Peyer's patch (tissue), 4 donors: ENCODE results near the gene PSMB11. TPM values are rescaled to one million over a fixed set of nuclear protein-coding genes. Genes with fewer than 3 reads are reported as not detected.

Source experiments
- DNase-seq, 3 donors: peaks; one replicate each; pipeline ENCODE4 v3.0.0-alpha.2; 2017 to 2019
- H3K27ac ChIP-seq, 4 donors: fragments of 200-600 bp; sonication (generic); one replicate each; pipeline ENCODE4 v1.5.1; 2016 to 2019
- H3K27me3 ChIP-seq, 2 donors: fragments of 200-600 bp; sonication (generic); one replicate each; pipeline ENCODE4 v1.5.1; 2019
- H3K36me3 ChIP-seq, 3 donors: fragments of 200-600 bp; sonication (generic); one replicate each; pipeline ENCODE4 v1.5.1; 2016 to 2019
- H3K4me1 ChIP-seq, 4 donors: fragments of 200-600 bp; sonication (generic); one replicate each; pipeline ENCODE4 v1.5.1; 2016 to 2019
- H3K4me3 ChIP-seq, 4 donors: fragments of 200-600 bp; sonication (generic); 1 replicate in 3 of 4; 2 replicates in 1 of 4; pipeline ENCODE4 v1.5.1; 2016 to 2019; ENCODE audit warnings: mild to moderate bottlenecking in 1 of 4
- H3K9me3 ChIP-seq, 4 donors: fragments of 200-600 bp; sonication (generic); one replicate each; pipeline ENCODE4 v1.5.1; 2016 to 2019; ENCODE audit warnings: mild to moderate bottlenecking in 1 of 4
- CTCF ChIP-seq, 6 experiments: fragments of 450-650 bp in 4 of 6; fragments of 200-600 bp in 2 of 6; sonication (generic) in 1 of 6; IDR thresholded peaks; one replicate each; pipeline ENCODE4 v1.5.1; 2017 to 2019; ENCODE audit warnings: antibody characterized with exemption in 6 of 6, mild to moderate bottlenecking in 3 of 6, moderate library complexity in 1 of 6
- POLR2A ChIP-seq, 2 donors: fragments of 450-650 bp; IDR thresholded peaks; one replicate each; pipeline ENCODE4 v1.5.1; 2017; ENCODE audit warnings: antibody characterized with exemption in 2 of 2, mild to moderate bottlenecking in 2 of 2, moderate library complexity in 2 of 2
- total RNA-seq, 4 donors: library from RNA; depleted of rRNA; stranded (reverse); fragments of >200 nt; gene quantifications; one replicate each; pipeline ENCODE4 v1.1.0, GENCODE V29; 2016

Gene PSMB11
- total RNA-seq, 4 donors from 2014 or later, result not detected

- peak overlapping the region; percentile 85 to 95 (median 91) for H3K27ac ChIP-seq
- no peak for DNase-seq
- H3K4me3 ChIP-seq, result peak overlapping the region; percentile 66 to 86 (median 76)
- no peaks in the 10 kb centered on the region for H3K9me3 ChIP-seq
- peaks cover 0 to 17% (median 2%) of the 10 kb centered on the region in 4 donors for H3K4me1 ChIP-seq
- no peak for TF ChIP-seq CTCF (IDR thresholded peaks at IDR 0.05)
- TF ChIP-seq POLR2A (IDR thresholded peaks at IDR 0.05), result no peak
- H3K36me3 ChIP-seq, result peaks cover 0 to 38% (median 0%) of the 10 kb centered on the region in 3 donors
- H3K27me3 ChIP-seq, result no peaks in the 10 kb centered on the region
Observed at GRCh38 chr14:23033801-23034497, 8.1 kb upstream of the PSMB11 start.

- Histone ChIP-seq H3K4me3 (peak within 1 kb of the TSS; percentile 66 to 86 (median 76)), H3K9me3 (no peaks in the 10 kb centered on the region), H3K27ac (peak within 1 kb of the TSS; percentile 85 to 95 (median 91)), H3K36me3 (peaks cover 0 to 31% (median 0%) of the 10 kb centered on the region in 3 donors), H3K4me1 (peaks cover 0 to 17% (median 2%) of the 10 kb centered on the region in 4 donors), H3K27me3 (no peaks in the 10 kb centered on the region)
- DNase-seq, result peak; percentile 84 to 96 (median 85)
- TF ChIP-seq CTCF (IDR thresholded peaks at IDR 0.05) (peak in 1 of 6 experiments; percentile 40), POLR2A (IDR thresholded peaks at IDR 0.05) (peak; percentile 19 to 25)
Observed at GRCh38 chr14:23034498-23035302, 7.3 kb upstream of the PSMB11 start, which contains the start of gene PSMB5. Gene PSMB5 (minus strand): TSS chr14:23034900. CDS start chr14:23034881, 19 bp downstream.

- peaks cover 0 to 17% (median 2%) of the 10 kb centered on the region in 4 donors for H3K4me1 ChIP-seq
- TF ChIP-seq POLR2A (IDR thresholded peaks at IDR 0.05) (no peak), CTCF (IDR thresholded peaks at IDR 0.05) (peak in 2 of 6 experiments; percentile 32 to 34)
- H3K27ac ChIP-seq, result peak overlapping the region; percentile 85 to 95 (median 91)
- DNase-seq, result no peak
- no peaks in the 10 kb centered on the region for H3K9me3 ChIP-seq
- H3K4me3 ChIP-seq, result peak overlapping the region in 3 of 4 donors; percentile 66 to 86 (median 74)
- H3K27me3 ChIP-seq, result no peaks in the 10 kb centered on the region
- peaks cover 0 to 28% (median 0%) of the 10 kb centered on the region in 3 donors for H3K36me3 ChIP-seq
Observed at GRCh38 chr14:23035303-23036144, 6.5 kb upstream of the PSMB11 start.

- TF ChIP-seq CTCF (IDR thresholded peaks at IDR 0.05) (no peak), POLR2A (IDR thresholded peaks at IDR 0.05) (no peak)
- no peaks in the 10 kb centered on the region for H3K27me3 ChIP-seq
- DNase-seq, result no peak
- H3K4me1 ChIP-seq, result peaks cover 0 to 4% (median 2%) of the 10 kb centered on the region in 4 donors
- H3K36me3 ChIP-seq, result no peaks in the 10 kb centered on the region
- H3K9me3 ChIP-seq, result no peaks in the 10 kb centered on the region
- H3K27ac ChIP-seq, result no peak overlapping the region
- H3K4me3 ChIP-seq, result no peak overlapping the region
Observed at GRCh38 chr14:23040100-23040499, 1.9 kb upstream of the PSMB11 start.

GRCh38 chr14:23041729-23042128, 283 bp upstream of the PSMB11 start:
- H3K27me3 ChIP-seq, result no peaks in the 10 kb centered on the region
- no peaks in the 10 kb centered on the region for H3K9me3 ChIP-seq
- no peak for DNase-seq
- H3K36me3 ChIP-seq, result no peaks in the 10 kb centered on the region
- peaks cover 0 to 7% (median 0%) of the 10 kb centered on the region in 4 donors for H3K4me1 ChIP-seq
- TF ChIP-seq CTCF (IDR thresholded peaks at IDR 0.05), result no peak
- TF ChIP-seq POLR2A (IDR thresholded peaks at IDR 0.05), result no peak
- no peak overlapping the region for H3K27ac ChIP-seq
- H3K4me3 ChIP-seq, result no peak overlapping the region
